GM11168 (cell line): ENCODE data around the gene PWWP2B.

ENCODE experiments used
- in situ Hi-C: fragments of 300-500 bp; cut with MboI; formaldehyde crosslinking; loops from one replicate; pipeline ENCODE4 v1.12.0; 2022; ENCODE audit warnings: low sequenced_read_pairs; ENCODE audit not compliant: unreplicated experiment

The PWWP2B gene

GRCh38 chr10:132404169-132404880 lies 7.3 kb downstream of the PWWP2B start:
- in situ Hi-C loops = no loop called here

- in situ Hi-C loops = no loop called here
Observed at GRCh38 chr10:132404911-132405462, 8.0 kb downstream of the PWWP2B start.

- in situ Hi-C loops = no loop called here
Observed at GRCh38 chr10:132405463-132405991, 8.5 kb downstream of the PWWP2B start.

- in situ Hi-C loops = no loop called here
Observed at GRCh38 chr10:132406181-132406580, 9.2 kb downstream of the PWWP2B start.

GRCh38 chr10:132406750-132407149 lies 9.8 kb downstream of the PWWP2B start:
- in situ Hi-C loops = no loop called here

GRCh38 chr10:132407243-132407746 lies 10.3 kb downstream of the PWWP2B start:
- in situ Hi-C loops = no loop called here

GRCh38 chr10:132407846-132408278 lies 10.9 kb downstream of the PWWP2B start:
- in situ Hi-C loops = no loop called here

- in situ Hi-C loops = no loop called here
Observed at GRCh38 chr10:132408367-132408781, 11.4 kb downstream of the PWWP2B start.

GRCh38 chr10:132408823-132409666 lies 12.0 kb downstream of the PWWP2B start:
- in situ Hi-C loops = no loop called here

GRCh38 chr10:132409667-132410028 lies 12.6 kb downstream of the PWWP2B start:
- in situ Hi-C loops = no loop called here

GRCh38 chr10:132410056-132410778 lies 13.2 kb downstream of the PWWP2B start:
- in situ Hi-C loops = no loop called here

- in situ Hi-C loops = no loop called here
Observed at GRCh38 chr10:132410779-132411532, 14.0 kb downstream of the PWWP2B start.

GRCh38 chr10:132411561-132412253 lies 14.7 kb downstream of the PWWP2B start:
- in situ Hi-C loops = no loop called here

GRCh38 chr10:132412316-132413192 lies 15.6 kb downstream of the PWWP2B start:
- in situ Hi-C loops = no loop called here

- in situ Hi-C loops = no loop called here
Observed at GRCh38 chr10:132413226-132414205, 16.5 kb downstream of the PWWP2B start.

GRCh38 chr10:132414402-132415016 lies 17.5 kb downstream of the PWWP2B start:
- in situ Hi-C loops = no loop called here
